ENCODE data around the gene KDM1B. TPM values are rescaled to one million over a fixed set of nuclear protein-coding genes. Genes with fewer than 3 reads are reported as not detected.
"Not testable (repeated sequence)": the region's sequence is repeated elsewhere in the genome, so short reads cannot be mapped to it uniquely, and the experiment has no call there.

KDM1B gene
- total and polyA plus RNA-seq, 2 donors from 2014 or later: 3.9 to 20.5 TPM

GRCh38 chr6:18147160-18147559, 8.1 kb upstream of the KDM1B start:
- H3K27me3 ChIP-seq (ENCODE audit: control insufficient read depth, insufficient read depth, low read length): no peaks in the 10 kb centered on the region
- H3K27ac ChIP-seq (ENCODE audit: low read depth in 2 of 2, low read length in 2 of 2): peak overlapping the region; percentile 11 to 59
- H3K9ac ChIP-seq (ENCODE audit: low read length in 3 of 3): no peak overlapping the region
- H3K9me3 ChIP-seq (ENCODE audit: control insufficient read depth in 2 of 3, insufficient read depth in 1 of 3, low read length in 3 of 3): no peaks in the 10 kb centered on the region
- no peak overlapping the region for H3K4me3 ChIP-seq (ENCODE audit: low read length in 3 of 3)
- no peaks in the 10 kb centered on the region for H3K4me1 ChIP-seq (ENCODE audit: control insufficient read depth in 2 of 3, insufficient read depth in 2 of 3, low read depth in 1 of 3, low read length in 3 of 3)
- H3K36me3 ChIP-seq (ENCODE audit: control insufficient read depth in 2 of 3, insufficient read depth in 3 of 3, low read length in 3 of 3): peaks cover 0 to 16% (median 13%) of the 10 kb centered on the region in 3 donors
- intact Hi-C loops (cut with DNase I): no loop called here
- TF ChIP-seq CTCF (IDR thresholded peaks at IDR 0.05; ENCODE audit: borderline replicate concordance, extremely low read depth, insufficient read depth): no peak
- FAIRE-seq (no peak), DNase-seq (no peak)

DNA sequence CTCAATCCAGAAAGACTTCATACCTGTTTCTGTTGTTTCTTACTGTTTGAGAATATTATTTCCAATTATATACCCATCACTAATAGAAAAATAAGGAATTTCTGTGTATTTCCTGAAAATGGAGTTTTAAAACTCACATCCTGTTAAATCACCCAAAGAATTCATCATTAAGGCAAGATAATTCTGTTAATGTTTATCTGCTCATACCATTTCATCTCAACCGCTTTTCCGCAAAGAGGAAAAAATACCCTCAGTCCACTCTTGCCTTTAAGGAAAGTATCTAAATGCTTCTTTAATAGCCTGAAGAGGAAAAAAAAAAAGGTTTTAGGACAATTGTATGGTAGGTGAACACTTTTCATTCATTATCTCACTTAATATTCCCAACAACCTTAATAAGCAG, 7.6 kb upstream of the KDM1B start:
- no peak overlapping the region for H3K4me3 ChIP-seq (ENCODE audit: low read length in 3 of 3)
- no peak for TF ChIP-seq CTCF (IDR thresholded peaks at IDR 0.05; ENCODE audit: borderline replicate concordance, extremely low read depth, insufficient read depth)
- intact Hi-C loops (cut with DNase I): no loop called here
- H3K36me3 ChIP-seq (ENCODE audit: control insufficient read depth in 2 of 3, insufficient read depth in 3 of 3, low read length in 3 of 3): peaks cover 0 to 12% (median 8%) of the 10 kb centered on the region in 3 donors
- H3K9me3 ChIP-seq (ENCODE audit: control insufficient read depth in 2 of 3, insufficient read depth in 1 of 3, low read length in 3 of 3): no peaks in the 10 kb centered on the region
- H3K27ac ChIP-seq (ENCODE audit: low read depth in 2 of 2, low read length in 2 of 2): peak overlapping the region; percentile 13 to 59
- no peaks in the 10 kb centered on the region for H3K27me3 ChIP-seq (ENCODE audit: control insufficient read depth, insufficient read depth, low read length)
- FAIRE-seq (no peak), DNase-seq (no peak)
- peaks cover 0 to under 1% (median 0%) of the 10 kb centered on the region in 3 donors for H3K4me1 ChIP-seq (ENCODE audit: control insufficient read depth in 2 of 3, insufficient read depth in 2 of 3, low read depth in 1 of 3, low read length in 3 of 3)
- H3K9ac ChIP-seq (ENCODE audit: low read length in 3 of 3): no peak overlapping the region

- no peaks in the 10 kb centered on the region for H3K27me3 ChIP-seq (ENCODE audit: control insufficient read depth, insufficient read depth, low read length)
- no peak overlapping the region for H3K4me3 ChIP-seq (ENCODE audit: low read length in 3 of 3)
- DNase-seq (no peak), FAIRE-seq (no peak)
- H3K36me3 ChIP-seq (ENCODE audit: control insufficient read depth in 2 of 3, insufficient read depth in 3 of 3, low read length in 3 of 3): peaks cover 0 to 7% (median 7%) of the 10 kb centered on the region in 3 donors
- TF ChIP-seq CTCF (IDR thresholded peaks at IDR 0.05; ENCODE audit: borderline replicate concordance, extremely low read depth, insufficient read depth): no peak
- peak overlapping the region in 1 of 2 donors; percentile 13 for H3K27ac ChIP-seq (ENCODE audit: low read depth in 2 of 2, low read length in 2 of 2)
- peaks cover 0 to 4% (median 2%) of the 10 kb centered on the region in 3 donors for H3K4me1 ChIP-seq (ENCODE audit: control insufficient read depth in 2 of 3, insufficient read depth in 2 of 3, low read depth in 1 of 3, low read length in 3 of 3)
- no peak overlapping the region for H3K9ac ChIP-seq (ENCODE audit: low read length in 3 of 3)
- intact Hi-C loops (cut with DNase I): no loop called here
- no peaks in the 10 kb centered on the region for H3K9me3 ChIP-seq (ENCODE audit: control insufficient read depth in 2 of 3, insufficient read depth in 1 of 3, low read length in 3 of 3)
These were observed 6.8 kb upstream of the KDM1B start for GRCh38 chr6:18148304-18149025.

DNA sequence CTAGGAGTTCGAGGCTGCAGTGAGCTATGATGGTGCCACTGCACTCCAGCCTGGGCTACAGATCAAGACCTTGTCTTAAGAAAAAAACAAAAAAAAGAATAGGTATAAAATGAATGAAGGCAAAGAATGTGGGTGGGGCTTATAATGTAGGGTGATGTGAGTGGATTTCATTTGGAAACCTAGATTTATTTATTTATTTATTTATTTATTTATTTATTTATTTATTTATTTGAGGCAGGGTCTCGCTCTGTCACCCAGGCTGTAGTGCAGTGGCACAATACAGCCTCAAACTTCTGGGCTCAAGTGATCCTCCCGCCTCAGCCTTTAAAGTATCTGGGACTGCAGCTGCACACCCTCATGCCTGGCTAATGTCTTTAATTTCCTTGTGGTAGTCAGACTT, 3.8 kb upstream of the KDM1B start:
- FAIRE-seq; H3K27ac ChIP-seq (ENCODE audit: low read depth in 2 of 2, low read length in 2 of 2); H3K4me1 ChIP-seq (ENCODE audit: control insufficient read depth in 2 of 3, insufficient read depth in 2 of 3, low read depth in 1 of 3, low read length in 3 of 3); H3K9me3 ChIP-seq (ENCODE audit: control insufficient read depth in 2 of 3, insufficient read depth in 1 of 3, low read length in 3 of 3); intact Hi-C loops (cut with DNase I); H3K9ac ChIP-seq (ENCODE audit: low read length in 3 of 3); H3K4me3 ChIP-seq (ENCODE audit: low read length in 3 of 3); DNase-seq; H3K36me3 ChIP-seq (ENCODE audit: control insufficient read depth in 2 of 3, insufficient read depth in 3 of 3, low read length in 3 of 3); H3K27me3 ChIP-seq (ENCODE audit: control insufficient read depth, insufficient read depth, low read length): not testable (repeated sequence)

Measured in kidney (tissue), 14 donors.